Erythroblast (primary cell): ENCODE results near the gene FYB2.

Source experiments
- GATA1 ChIP-seq: IDR thresholded peaks from 2 replicates; pipeline ENCODE4 v1.6.1; 2011; ENCODE audit warnings: low read depth, mild to moderate bottlenecking, control low read depth, low read length, moderate library complexity
- POLR2A ChIP-seq: IDR thresholded peaks from 2 replicates; pipeline ENCODE4 v1.6.1; 2011; ENCODE audit warnings: mild to moderate bottlenecking, low read length

DNA sequence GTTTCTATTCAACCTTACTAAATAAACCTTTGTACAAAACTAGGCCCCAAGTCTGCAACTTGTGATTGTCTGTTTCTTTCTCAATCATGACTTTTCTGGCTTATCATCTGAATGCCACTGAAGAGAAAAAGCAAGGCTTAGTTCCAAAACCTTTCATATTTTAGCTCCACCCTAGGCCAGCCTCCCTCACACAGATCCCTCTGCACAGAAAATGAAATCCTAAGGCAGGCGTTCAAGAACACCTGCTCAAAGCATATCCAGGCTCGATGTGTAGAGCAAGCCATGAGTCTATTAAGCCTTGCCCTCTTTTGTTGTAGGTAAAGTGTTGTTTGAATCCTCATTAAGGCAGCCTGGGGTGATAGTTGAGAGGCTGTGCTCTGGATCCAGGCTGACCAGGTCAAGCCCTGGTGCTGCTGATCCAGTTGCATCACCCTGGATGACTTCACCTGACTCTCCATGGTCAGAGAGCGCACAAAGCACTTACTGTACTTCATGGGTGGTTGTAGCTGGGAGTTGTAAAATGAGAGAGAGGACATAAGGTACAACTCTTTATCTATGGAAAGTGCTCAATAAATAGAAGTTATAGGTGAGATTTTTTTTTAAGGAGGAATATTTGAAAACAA, 39.0 kb downstream of the FYB2 start:
- TF ChIP-seq POLR2A (no peak), GATA1 (no peak)
